ENCODE measurements around the gene TMEM80. TPM values are rescaled to one million over a fixed set of nuclear protein-coding genes. Genes with fewer than 3 reads are reported as not detected.
"Not testable (repeated sequence)": the region's sequence is repeated elsewhere in the genome, so short reads cannot be mapped to it uniquely, and the experiment has no call there.

Gene TMEM80
- total and polyA plus RNA-seq, 2 experiments from 2014 or later: 26.7 to 35.5 TPM

GRCh38 chr11:737366-737765 is 41.8 kb downstream of the TMEM80 start:
- H3K4me2 ChIP-seq: peak overlapping the region; percentile 20
- H3K27ac ChIP-seq: peak overlapping the region; percentile 34
- H3K4me1 ChIP-seq (ENCODE audit: insufficient read depth): peaks cover 3% of the 10 kb centered on the region
- no peaks in the 10 kb centered on the region for H4K20me1 ChIP-seq (ENCODE audit: insufficient read depth, poor library complexity, severe bottlenecking)
- no peak overlapping the region for H2AFZ ChIP-seq
- no peaks in the 10 kb centered on the region for H3K36me3 ChIP-seq (replicated peaks; ENCODE audit: insufficient read depth, low read depth)
- DNase-seq (ENCODE audit: low spot score): no peak
- H3K27me3 ChIP-seq: no peaks in the 10 kb centered on the region
- no peak overlapping the region for H3K4me3 ChIP-seq
- no peaks in the 10 kb centered on the region for H3K79me2 ChIP-seq
- WGBS (ENCODE audit: low lambda C conversion rate, missing lambda C conversion rate): 66% methylated on average over 11 of the region's 11 CpGs
- TF ChIP-seq CTCF (IDR thresholded peaks at IDR 0.05; ENCODE audit: poor library complexity) (no peak), EZH2phosphoT487 (IDR thresholded peaks at IDR 0.05; ENCODE audit: low read depth, severe bottlenecking, unreplicated experiment) (no peak), EZH2 (IDR thresholded peaks at IDR 0.05; ENCODE audit: borderline replicate concordance) (no peak)
- H3K9me2 ChIP-seq (replicated peaks; ENCODE audit: insufficient read depth): no peaks in the 10 kb centered on the region
- H3K9me3 ChIP-seq (ENCODE audit: low read depth): no peaks in the 10 kb centered on the region

- not testable (repeated sequence) for H3K9me2 ChIP-seq (replicated peaks; ENCODE audit: insufficient read depth); H3K79me2 ChIP-seq; H3K36me3 ChIP-seq (replicated peaks; ENCODE audit: insufficient read depth, low read depth); H3K9me3 ChIP-seq (ENCODE audit: low read depth); H3K4me3 ChIP-seq; H2AFZ ChIP-seq; DNase-seq (ENCODE audit: low spot score); H3K27me3 ChIP-seq; H3K4me1 ChIP-seq (ENCODE audit: insufficient read depth); H4K20me1 ChIP-seq (ENCODE audit: insufficient read depth, poor library complexity, severe bottlenecking)
- WGBS (ENCODE audit: low lambda C conversion rate, missing lambda C conversion rate): 60% methylated on average over 10 of the region's 10 CpGs
- peak overlapping the region; percentile 20 for H3K4me2 ChIP-seq
- peak overlapping the region; percentile 46 for H3K27ac ChIP-seq
Observed at GRCh38 chr11:737899-738298, 42.3 kb downstream of the TMEM80 start.

GRCh38 chr11:742156-742546 is 46.5 kb downstream of the TMEM80 start:
- Histone ChIP-seq H2AFZ (no peak overlapping the region), H3K27me3 (no peaks in the 10 kb centered on the region), H3K27ac (no peak overlapping the region), H3K9me2 (replicated peaks; ENCODE audit: insufficient read depth) (no peaks in the 10 kb centered on the region), H3K79me2 (no peaks in the 10 kb centered on the region), H3K4me2 (no peak overlapping the region), H3K4me1 (ENCODE audit: insufficient read depth) (peaks cover 10% of the 10 kb centered on the region), H3K9me3 (ENCODE audit: low read depth) (no peaks in the 10 kb centered on the region), H3K4me3 (no peak overlapping the region), H4K20me1 (ENCODE audit: insufficient read depth, poor library complexity, severe bottlenecking) (no peaks in the 10 kb centered on the region), H3K36me3 (replicated peaks; ENCODE audit: insufficient read depth, low read depth) (no peaks in the 10 kb centered on the region)
- 88% methylated on average over 3 of the region's 3 CpGs for WGBS (ENCODE audit: low lambda C conversion rate, missing lambda C conversion rate)
- no peak for TF ChIP-seq EZH2phosphoT487 (IDR thresholded peaks at IDR 0.05; ENCODE audit: low read depth, severe bottlenecking, unreplicated experiment)
- TF ChIP-seq EZH2 (IDR thresholded peaks at IDR 0.05; ENCODE audit: borderline replicate concordance): no peak
- TF ChIP-seq CTCF (IDR thresholded peaks at IDR 0.05; ENCODE audit: poor library complexity): no peak
- DNase-seq (ENCODE audit: low spot score): no peak

GRCh38 chr11:742571-743201 is 47.1 kb downstream of the TMEM80 start:
- no peak overlapping the region for H3K4me2 ChIP-seq
- H3K4me1 ChIP-seq (ENCODE audit: insufficient read depth): peaks cover 10% of the 10 kb centered on the region
- no peaks in the 10 kb centered on the region for H3K9me3 ChIP-seq (ENCODE audit: low read depth)
- no peak overlapping the region for H3K4me3 ChIP-seq
- H3K9me2 ChIP-seq (replicated peaks; ENCODE audit: insufficient read depth): no peaks in the 10 kb centered on the region
- TF ChIP-seq EZH2 (IDR thresholded peaks at IDR 0.05; ENCODE audit: borderline replicate concordance) (no peak), EZH2phosphoT487 (IDR thresholded peaks at IDR 0.05; ENCODE audit: low read depth, severe bottlenecking, unreplicated experiment) (no peak), CTCF (IDR thresholded peaks at IDR 0.05; ENCODE audit: poor library complexity) (no peak)
- 100% methylated on average over 4 of the region's 4 CpGs for WGBS (ENCODE audit: low lambda C conversion rate, missing lambda C conversion rate)
- H3K79me2 ChIP-seq: peaks cover 4% of the 10 kb centered on the region
- H2AFZ ChIP-seq: no peak overlapping the region
- DNase-seq (ENCODE audit: low spot score): no peak
- H3K27me3 ChIP-seq: no peaks in the 10 kb centered on the region
- H3K27ac ChIP-seq: no peak overlapping the region
- no peaks in the 10 kb centered on the region for H4K20me1 ChIP-seq (ENCODE audit: insufficient read depth, poor library complexity, severe bottlenecking)
- no peaks in the 10 kb centered on the region for H3K36me3 ChIP-seq (replicated peaks; ENCODE audit: insufficient read depth, low read depth)

All from hepatocyte (in vitro differentiated cells).